ENCODE measurements around the gene KCNQ5. TPM values are rescaled to one million over a fixed set of nuclear protein-coding genes. Genes with fewer than 3 reads are reported as not detected.

Gene KCNQ5
- total RNA-seq, 1 donor from 2014 or later: 0.11 TPM

DNA sequence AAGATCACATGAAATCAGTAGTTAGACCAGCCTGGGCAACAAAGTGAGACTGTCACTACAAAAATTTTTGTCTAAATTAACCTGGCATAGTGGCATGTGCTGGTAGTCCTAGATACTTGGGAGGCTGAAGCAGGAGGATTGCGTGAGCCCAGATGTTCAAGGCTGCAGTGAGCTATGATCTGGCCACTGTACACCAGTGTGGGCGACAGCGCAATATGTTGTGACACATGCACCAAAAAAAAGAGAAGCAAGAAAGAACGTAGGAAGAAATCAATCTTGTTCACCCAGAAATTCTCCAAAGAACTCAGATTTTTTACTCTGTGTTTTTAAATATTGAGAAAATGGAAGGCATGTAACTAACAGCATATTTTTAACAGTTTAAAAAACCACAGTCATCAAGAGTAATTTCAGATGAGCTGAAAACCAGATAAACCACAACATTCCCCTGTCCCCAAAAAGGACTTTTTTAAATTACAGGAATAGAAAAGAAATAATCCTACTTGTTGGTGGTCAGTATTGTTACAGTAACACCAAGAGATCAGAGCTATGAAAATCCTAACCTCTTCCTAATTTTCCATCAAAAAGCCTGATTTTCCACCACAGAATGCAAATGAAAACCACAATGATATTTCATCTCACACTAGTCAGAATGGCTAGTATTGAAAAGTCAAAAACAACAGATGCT lies 363.3 kb downstream of the KCNQ5 start:
- TF ChIP-seq, protein P1, sequence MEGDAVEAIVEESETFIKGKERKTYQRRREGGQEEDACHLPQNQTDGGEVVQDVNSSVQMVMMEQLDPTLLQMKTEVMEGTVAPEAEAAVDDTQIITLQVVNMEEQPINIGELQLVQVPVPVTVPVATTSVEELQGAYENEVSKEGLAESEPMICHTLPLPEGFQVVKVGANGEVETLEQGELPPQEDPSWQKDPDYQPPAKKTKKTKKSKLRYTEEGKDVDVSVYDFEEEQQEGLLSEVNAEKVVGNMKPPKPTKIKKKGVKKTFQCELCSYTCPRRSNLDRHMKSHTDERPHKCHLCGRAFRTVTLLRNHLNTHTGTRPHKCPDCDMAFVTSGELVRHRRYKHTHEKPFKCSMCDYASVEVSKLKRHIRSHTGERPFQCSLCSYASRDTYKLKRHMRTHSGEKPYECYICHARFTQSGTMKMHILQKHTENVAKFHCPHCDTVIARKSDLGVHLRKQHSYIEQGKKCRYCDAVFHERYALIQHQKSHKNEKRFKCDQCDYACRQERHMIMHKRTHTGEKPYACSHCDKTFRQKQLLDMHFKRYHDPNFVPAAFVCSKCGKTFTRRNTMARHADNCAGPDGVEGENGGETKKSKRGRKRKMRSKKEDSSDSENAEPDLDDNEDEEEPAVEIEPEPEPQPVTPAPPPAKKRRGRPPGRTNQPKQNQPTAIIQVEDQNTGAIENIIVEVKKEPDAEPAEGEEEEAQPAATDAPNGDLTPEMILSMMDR (IDR thresholded peaks at IDR 0.05; ENCODE audit: borderline replicate concordance): no peak
- DNase-seq: no peak
- no peaks in the 10 kb centered on the region for H3K36me3 ChIP-seq

DNA sequence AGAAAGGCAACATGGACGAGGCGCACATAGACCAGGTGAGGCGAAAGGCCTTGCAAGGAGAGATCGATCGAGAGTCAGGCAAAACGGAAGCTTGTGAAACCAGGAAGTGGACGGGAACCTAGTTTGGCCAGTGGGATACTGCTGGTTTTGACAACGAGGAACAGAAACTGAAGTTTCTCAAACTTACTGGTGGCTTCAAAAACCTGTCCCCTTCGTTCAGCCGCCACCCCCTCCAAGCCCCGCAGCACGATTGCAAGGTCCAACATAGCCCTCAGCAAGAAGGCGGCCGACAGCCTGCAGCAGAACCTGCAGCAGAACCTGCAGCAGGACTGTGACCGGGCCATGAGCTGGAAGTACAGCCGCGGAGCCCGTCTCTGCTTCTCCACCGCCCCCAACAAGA lies 365.4 kb downstream of the KCNQ5 start:
- H3K27me3 ChIP-seq (ENCODE audit: low read depth): no peaks in the 10 kb centered on the region
- TF ChIP-seq, protein P1 (IDR thresholded peaks at IDR 0.05; ENCODE audit: borderline replicate concordance): no peak
- no peak for DNase-seq
- H3K36me3 ChIP-seq: no peaks in the 10 kb centered on the region
- H3K4me3 ChIP-seq: no peak overlapping the region
- H3K9me3 ChIP-seq (replicated peaks): peaks cover 17% of the 10 kb centered on the region
- no peaks in the 10 kb centered on the region for H3K4me1 ChIP-seq
- H3K27ac ChIP-seq (replicated peaks): no peak overlapping the region
- intact Hi-C loops (cut with micrococcal nuclease): no loop called here

More for the DNA sequence above, 363.3 kb downstream of the KCNQ5 start:
- H3K4me1 ChIP-seq: no peaks in the 10 kb centered on the region
- H3K4me3 ChIP-seq: no peak overlapping the region
- intact Hi-C loops (cut with micrococcal nuclease): no loop called here
- no peak overlapping the region for H3K27ac ChIP-seq (replicated peaks)
- no peaks in the 10 kb centered on the region for H3K27me3 ChIP-seq (ENCODE audit: low read depth)
- peaks cover 20% of the 10 kb centered on the region for H3K9me3 ChIP-seq (replicated peaks)

DNA sequence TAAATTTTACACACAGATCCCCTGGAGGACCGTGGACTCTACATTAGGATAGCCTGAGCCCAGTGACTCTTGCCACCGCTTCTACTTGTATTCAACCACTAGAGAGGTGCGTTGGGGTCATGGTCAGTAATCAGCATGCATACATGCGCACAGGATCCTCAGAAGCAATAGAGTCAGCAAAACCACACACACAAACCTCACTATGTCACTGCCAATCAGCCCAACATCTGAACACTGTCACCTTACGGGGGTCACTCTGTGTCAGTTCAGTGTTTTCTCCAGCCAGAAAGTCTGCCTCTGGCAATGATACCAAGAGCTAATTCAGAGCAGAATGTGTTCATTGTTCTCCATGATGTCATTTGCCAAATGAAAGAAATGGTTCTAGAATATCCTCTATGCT lies 378.1 kb downstream of the KCNQ5 start:
- intact Hi-C loops (cut with micrococcal nuclease): no loop called here
- TF ChIP-seq, protein P1 (IDR thresholded peaks at IDR 0.05; ENCODE audit: borderline replicate concordance): no peak
- no peaks in the 10 kb centered on the region for H3K27me3 ChIP-seq (ENCODE audit: low read depth)

DNA sequence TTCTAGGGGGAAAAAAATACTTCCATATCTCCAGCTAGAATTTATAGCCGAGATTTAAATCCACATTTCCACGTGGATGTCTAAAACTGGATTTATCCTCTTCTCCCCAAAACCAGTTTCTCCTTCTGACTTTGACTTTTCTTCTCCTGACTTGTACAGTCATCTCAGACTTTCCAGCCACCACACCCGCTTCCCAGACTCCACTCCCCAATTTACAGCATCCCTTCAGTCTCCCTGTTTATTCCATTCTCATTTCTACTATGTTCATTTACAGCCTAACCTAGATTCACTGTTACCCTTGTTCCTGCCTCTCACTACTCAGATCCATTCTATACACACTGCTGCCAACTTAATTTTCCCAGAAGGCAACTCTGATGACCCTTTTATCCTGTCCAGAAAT lies 378.6 kb downstream of the KCNQ5 start:
- Histone ChIP-seq H3K27ac (replicated peaks) (no peak overlapping the region), H3K36me3 (no peaks in the 10 kb centered on the region), H3K4me3 (no peak overlapping the region), H3K27me3 (ENCODE audit: low read depth) (no peaks in the 10 kb centered on the region), H3K4me1 (no peaks in the 10 kb centered on the region), H3K9me3 (replicated peaks) (no peaks in the 10 kb centered on the region)
- DNase-seq: no peak
- TF ChIP-seq, protein P1 (IDR thresholded peaks at IDR 0.05; ENCODE audit: borderline replicate concordance): no peak
- intact Hi-C loops (cut with micrococcal nuclease): no loop called here

More for the DNA sequence above, 378.1 kb downstream of the KCNQ5 start:
- DNase-seq: no peak
- Histone ChIP-seq H3K4me3 (no peak overlapping the region), H3K4me1 (no peaks in the 10 kb centered on the region), H3K36me3 (no peaks in the 10 kb centered on the region), H3K9me3 (replicated peaks) (no peaks in the 10 kb centered on the region), H3K27ac (replicated peaks) (no peak overlapping the region)

DNA sequence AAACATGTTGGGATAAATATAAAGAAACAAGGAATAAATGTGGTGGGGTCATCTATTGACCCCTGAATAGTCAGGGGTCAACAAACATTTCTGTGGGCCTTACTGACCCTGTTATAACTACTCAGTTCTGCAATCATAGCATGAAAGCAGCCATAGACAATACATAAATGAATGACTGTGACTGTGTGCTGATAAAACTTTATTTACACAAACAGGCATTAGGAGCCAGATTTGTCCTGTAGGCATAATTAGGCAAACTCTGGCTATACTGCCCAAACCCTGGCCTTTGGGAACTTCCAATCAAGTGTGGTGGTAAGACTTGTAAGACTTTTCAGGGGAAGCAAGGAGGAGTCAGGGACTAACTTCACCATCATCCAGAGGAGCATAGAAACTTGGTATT lies 380.7 kb downstream of the KCNQ5 start:
- DNase-seq: no peak
- H3K27me3 ChIP-seq (ENCODE audit: low read depth): no peaks in the 10 kb centered on the region
- no peak overlapping the region for H3K27ac ChIP-seq (replicated peaks)
- TF ChIP-seq, protein P1 (IDR thresholded peaks at IDR 0.05; ENCODE audit: borderline replicate concordance): no peak
- intact Hi-C loops (cut with micrococcal nuclease): no loop called here
- H3K36me3 ChIP-seq: no peaks in the 10 kb centered on the region
- H3K4me3 ChIP-seq: no peak overlapping the region
- H3K9me3 ChIP-seq (replicated peaks): no peaks in the 10 kb centered on the region
- no peaks in the 10 kb centered on the region for H3K4me1 ChIP-seq
